Endothelial cell of umbilical vein (primary cell): ENCODE measurements around the gene DDR1. TPM values are rescaled to one million over a fixed set of nuclear protein-coding genes. Genes with fewer than 3 reads are reported as not detected.
"Not testable (repeated sequence)": the region's sequence is repeated elsewhere in the genome, so short reads cannot be mapped to it uniquely, and the experiment has no call there.

Experiments used
- BruUV-seq: library from RNA; stranded (reverse); fragments of 400-500 nt; replicated peaks from 2 replicates; lab custom pipeline; 2021; lab: Mats Ljungman, UMichigan
- CTCF ChIA-PET: fragments of 300-600, 350-600 bp; sonication (Branson Sonifier 250); formaldehyde crosslinking; loops from one replicate; lab custom pipeline; 2021; ENCODE audit warnings: antibody characterized with exemption, inconsistent platforms; lab: Charles Lee
- POLR2A ChIA-PET: fragments of 300-600, 350-600 bp; sonication (Branson Sonifier 250); formaldehyde crosslinking; loops from one replicate; lab custom pipeline; 2021; ENCODE audit warnings: antibody characterized with exemption, inconsistent platforms; lab: Charles Lee
- DNase-seq: peaks from one replicate; pipeline ENCODE4 v3.0.0-alpha.2; 2011; ENCODE audit warnings: low read depth, low spot score
- FAIRE-seq: peaks from 2 replicates; lab custom pipeline; 2011; peaks lifted over from hg19 to GRCh38; lab: Jason Lieb, UNC
- H2AFZ ChIP-seq: 2 replicates; pipeline ENCODE4 v1.6.0; 2012; ENCODE audit warnings: low read depth, low read length, control low read depth, inconsistent platforms
- H3K27ac ChIP-seq: 2 replicates; pipeline ENCODE4 v1.5.1; 2011; ENCODE audit warnings: low read depth, mild to moderate bottlenecking, control low read depth, low read length, moderate library complexity; ENCODE audit not compliant: insufficient read depth
- H3K27me3 ChIP-seq, 2 experiments: 2 replicates each; pipeline versions ENCODE4 v1.6.0 to v1.6.1; 2011; ENCODE audit warnings: low read length in 2 of 2, mixed read lengths in 1 of 2; ENCODE audit not compliant: control insufficient read depth in 2 of 2, insufficient read depth in 2 of 2
- H3K36me3 ChIP-seq, 2 experiments: 2 replicates in 1 of 2; 3 replicates in 1 of 2; pipeline ENCODE4 v1.5.1; 2011; ENCODE audit warnings: low read length in 2 of 2, mild to moderate bottlenecking in 1 of 2, moderate library complexity in 1 of 2; ENCODE audit not compliant: control insufficient read depth in 2 of 2, insufficient read depth in 2 of 2; ENCODE audit errors: extremely low read depth in 1 of 2
- H3K4me1 ChIP-seq: 3 replicates; pipeline ENCODE4 v1.5.1; 2011; ENCODE audit warnings: mild to moderate bottlenecking, low read length; ENCODE audit not compliant: control insufficient read depth, insufficient read depth; ENCODE audit errors: extremely low read depth
- H3K4me2 ChIP-seq: 2 replicates; pipeline ENCODE4 v1.6.1; 2011; ENCODE audit warnings: low read length, control low read depth, mixed read lengths; ENCODE audit not compliant: insufficient read depth
- H3K4me3 ChIP-seq, 3 experiments: fragments of 200-600 bp in 1 of 3; sonication (generic), shearing (Covaris generic) in 1 of 3; replicated peaks in 1 of 3; 2 replicates each; pipeline ENCODE4 v1.5.1; 2011 to 2016; ENCODE audit warnings: control low read depth in 3 of 3, low read length in 3 of 3, mild to moderate bottlenecking in 2 of 3, inconsistent platforms in 1 of 3, low read depth in 1 of 3, moderate library complexity in 1 of 3; ENCODE audit not compliant: insufficient read depth in 1 of 3
- H3K79me2 ChIP-seq: 2 replicates; pipeline ENCODE4 v1.6.0; 2012; ENCODE audit warnings: low read length, inconsistent platforms; ENCODE audit not compliant: control insufficient read depth, insufficient read depth
- H3K9ac ChIP-seq: replicated peaks from 2 replicates; pipeline ENCODE3; 2011; ENCODE audit warnings: low read length, control low read depth; ENCODE audit not compliant: insufficient read depth; ENCODE audit errors: extremely low read depth
- H3K9me1 ChIP-seq: replicated peaks from 3 replicates; pipeline ENCODE4 v1.6.0; 2011; ENCODE audit warnings: mild to moderate bottlenecking, low read length; ENCODE audit not compliant: control insufficient read depth, insufficient read depth; ENCODE audit errors: extremely low read depth
- H3K9me3 ChIP-seq: replicated peaks from 2 replicates; pipeline ENCODE4 v1.5.1; 2012; ENCODE audit warnings: low read length, inconsistent platforms; ENCODE audit not compliant: control insufficient read depth, insufficient read depth
- H4K20me1 ChIP-seq: replicated peaks from 2 replicates; pipeline ENCODE3; 2011; ENCODE audit warnings: mild to moderate bottlenecking, low read length; ENCODE audit not compliant: control insufficient read depth, insufficient read depth; ENCODE audit errors: extremely low read depth
- EZH2 ChIP-seq: IDR thresholded peaks from 2 replicates; pipeline ENCODE4 v1.6.1; 2012; ENCODE audit warnings: borderline replicate concordance, low read depth, mild to moderate bottlenecking, moderate library complexity, low read length, inconsistent platforms; ENCODE audit not compliant: severe bottlenecking
- FOS ChIP-seq: IDR thresholded peaks from 2 replicates; pipeline ENCODE4 v1.6.1; 2011; ENCODE audit warnings: mild to moderate bottlenecking, low read length, moderate library complexity, borderline replicate concordance; ENCODE audit not compliant: insufficient read depth
- GATA2 ChIP-seq: IDR thresholded peaks from 2 replicates; pipeline ENCODE4 v1.7.0; 2011; ENCODE audit warnings: low read depth, mild to moderate bottlenecking, moderate library complexity, mixed read lengths, low read length; ENCODE audit not compliant: insufficient read length, insufficient read depth
- JUN ChIP-seq: IDR thresholded peaks from 2 replicates; pipeline ENCODE4 v1.6.1; 2011; ENCODE audit warnings: borderline replicate concordance, low read depth; ENCODE audit not compliant: insufficient read length, insufficient read depth
- MYC ChIP-seq: IDR thresholded peaks from one replicate; pipeline ENCODE4 v1.6.1; 2011; ENCODE audit warnings: mild to moderate bottlenecking, low read depth, low read length
- POLR2AphosphoS5 ChIP-seq: IDR thresholded peaks from 2 replicates; pipeline ENCODE4 v1.6.1; 2012; ENCODE audit warnings: low read depth, mild to moderate bottlenecking, control low read depth, low read length, moderate library complexity; ENCODE audit not compliant: insufficient read depth
- dilution Hi-C: fragments of 300-500 bp; cut with MboI; formaldehyde crosslinking; loops from one replicate; pipeline ENCODE4 v1.15.0; 2019; ENCODE audit warnings: low sequenced_read_pairs; ENCODE audit not compliant: extremely low pct_ligation_motif_present
- intact Hi-C: fragments of 100-400 bp; cut with micrococcal nuclease; formaldehyde crosslinking; loops from one replicate; pipeline ENCODE4 v1.10.0; 2022
- polyA plus RNA-seq, 4 experiments: library from polyadenylated mRNA; depleted of rRNA in 3 of 4; stranded (reverse) in 3 of 4; unstranded in 1 of 4; fragments of >200 nt; gene quantifications; 2 replicates each; pipeline versions ENCODE4 v1.2.1 to v1.2.3, GENCODE V29; 2011 to 2012; ENCODE audit warnings: missing spikeins in 1 of 4
- total RNA-seq: library from RNA; stranded (reverse); gene quantifications from 2 replicates; pipeline ENCODE4 v1.2.3, GENCODE V29; 2021
- TF ChIP-seq, protein P1 (sequence below), 2 donors: IDR thresholded peaks; 1 replicate in 1 of 2; 2 replicates in 1 of 2; pipeline ENCODE4 v1.5.1; 2011; ENCODE audit warnings: low read length in 2 of 2, mild to moderate bottlenecking in 2 of 2, moderate library complexity in 2 of 2, control low read depth in 1 of 2, inconsistent platforms in 1 of 2, low read depth in 1 of 2; ENCODE audit not compliant: insufficient read depth in 1 of 2; ENCODE audit errors: extremely low read depth in 1 of 2
- TF ChIP-seq, protein P2 (sequence below): IDR thresholded peaks from 2 replicates; pipeline ENCODE4 v1.6.1; 2011; ENCODE audit not compliant: insufficient read depth, insufficient read length

DDR1 gene
- total and polyA plus RNA-seq, 2 donors (not counting 3 experiments of a cell fraction or from before 2014, with no cell fraction given), result 8.8 to 22.9 TPM

GRCh38 chr6:30908700-30909099 is 24.4 kb downstream of the DDR1 start:
- Histone ChIP-seq H2AFZ (peak overlapping the region; percentile 91), H3K79me2 (peaks cover 14% of the 10 kb centered on the region), H3K9me1 (no peaks in the 10 kb centered on the region), H3K36me3 (peaks cover 7 to 25% of the 10 kb centered on the region in 2 experiments), H3K4me3 (peak overlapping the region; percentile 94 to 96 (median 94)), H3K9me3 (no peaks in the 10 kb centered on the region), H3K4me2 (peak overlapping the region; percentile 86), H3K9ac (peak overlapping the region; percentile 69), H4K20me1 (no peaks in the 10 kb centered on the region), H3K4me1 (peaks cover 13% of the 10 kb centered on the region), H3K27me3 (no peaks in the 10 kb centered on the region), H3K27ac (no peak overlapping the region)
- intact Hi-C loops (no loop called here), dilution Hi-C loops (no loop called here)
- DNase-seq (no peak), FAIRE-seq (no peak)
- TF ChIP-seq, protein P1, sequence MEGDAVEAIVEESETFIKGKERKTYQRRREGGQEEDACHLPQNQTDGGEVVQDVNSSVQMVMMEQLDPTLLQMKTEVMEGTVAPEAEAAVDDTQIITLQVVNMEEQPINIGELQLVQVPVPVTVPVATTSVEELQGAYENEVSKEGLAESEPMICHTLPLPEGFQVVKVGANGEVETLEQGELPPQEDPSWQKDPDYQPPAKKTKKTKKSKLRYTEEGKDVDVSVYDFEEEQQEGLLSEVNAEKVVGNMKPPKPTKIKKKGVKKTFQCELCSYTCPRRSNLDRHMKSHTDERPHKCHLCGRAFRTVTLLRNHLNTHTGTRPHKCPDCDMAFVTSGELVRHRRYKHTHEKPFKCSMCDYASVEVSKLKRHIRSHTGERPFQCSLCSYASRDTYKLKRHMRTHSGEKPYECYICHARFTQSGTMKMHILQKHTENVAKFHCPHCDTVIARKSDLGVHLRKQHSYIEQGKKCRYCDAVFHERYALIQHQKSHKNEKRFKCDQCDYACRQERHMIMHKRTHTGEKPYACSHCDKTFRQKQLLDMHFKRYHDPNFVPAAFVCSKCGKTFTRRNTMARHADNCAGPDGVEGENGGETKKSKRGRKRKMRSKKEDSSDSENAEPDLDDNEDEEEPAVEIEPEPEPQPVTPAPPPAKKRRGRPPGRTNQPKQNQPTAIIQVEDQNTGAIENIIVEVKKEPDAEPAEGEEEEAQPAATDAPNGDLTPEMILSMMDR (IDR thresholded peaks at IDR 0.05; ENCODE audit: extremely low read depth in 1 of 2, insufficient read depth in 1 of 2, low read depth in 1 of 2, low read length in 2 of 2), result no peak
- TF ChIP-seq JUN (no peak), EZH2 (no peak), FOS (no peak), MYC (no peak), GATA2 (no peak), POLR2AphosphoS5 (no peak)
- TF ChIP-seq, protein P2, sequence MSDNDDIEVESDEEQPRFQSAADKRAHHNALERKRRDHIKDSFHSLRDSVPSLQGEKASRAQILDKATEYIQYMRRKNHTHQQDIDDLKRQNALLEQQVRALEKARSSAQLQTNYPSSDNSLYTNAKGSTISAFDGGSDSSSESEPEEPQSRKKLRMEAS, result no peak
- CTCF ChIA-PET, result interaction anchor here (1.4 to 4.5 kb wide), 2 partner anchors 80 to 178 kb away, joined by 3 to 18 read pairs; no protein-coding TSS in a partner anchor
- BruUV-seq, result no TSS peak
- POLR2A ChIA-PET, result no interaction called here

DNA sequence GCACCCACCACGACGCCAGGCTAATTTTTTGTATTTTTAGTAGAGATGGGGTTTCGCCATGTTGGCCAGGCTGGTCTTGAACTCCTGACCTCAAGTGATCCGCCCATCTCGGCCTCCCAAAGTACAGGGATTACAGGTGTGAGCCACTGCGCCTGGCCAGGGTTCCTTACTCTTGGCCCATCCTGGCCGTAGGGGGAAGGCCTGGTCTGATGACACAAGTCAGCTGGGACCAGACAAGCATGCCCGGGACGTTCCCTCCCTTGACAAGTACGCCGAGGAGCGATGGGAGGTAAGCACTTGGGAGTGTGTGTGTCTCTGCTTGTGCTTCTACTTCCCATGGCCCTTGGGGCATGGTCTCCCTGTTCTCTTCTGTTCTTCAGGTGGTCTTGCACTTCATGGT is 26.2 kb downstream of the DDR1 start:
- H4K20me1 ChIP-seq, DNase-seq, H3K27ac ChIP-seq, H3K9me1 ChIP-seq, intact Hi-C loops, H3K9ac ChIP-seq, dilution Hi-C loops, H3K4me2 ChIP-seq, H3K4me3 ChIP-seq, FAIRE-seq, BruUV-seq, H3K9me3 ChIP-seq, POLR2A ChIA-PET, H2AFZ ChIP-seq, H3K27me3 ChIP-seq: not testable (repeated sequence)
- CTCF ChIA-PET, result interaction anchor here (1.1 kb wide), 1 partner anchor 177 kb away, joined by 3 read pairs; no protein-coding TSS in a partner anchor
- Histone ChIP-seq H3K4me1 (peaks cover 27% of the 10 kb centered on the region), H3K79me2 (peaks cover 14% of the 10 kb centered on the region), H3K36me3 (peaks cover 7 to 25% of the 10 kb centered on the region in 2 experiments)
